ENCODE results near the gene SEMA3F. TPM values are rescaled to one million over a fixed set of nuclear protein-coding genes. Genes with fewer than 3 reads are reported as not detected.

The SEMA3F gene
- total RNA-seq, 1 donor, result 3.5 TPM

- H3K4me3 ChIP-seq (ENCODE audit: low read depth, low read length), result no peak overlapping the region
- TF ChIP-seq CTCF (IDR thresholded peaks at IDR 0.05; ENCODE audit: insufficient read depth, low read length), result no peak
- no peak for DNase-seq (ENCODE audit: low read depth)
Observed at GRCh38 chr3:50153782-50154475, 1.2 kb upstream of the SEMA3F start.

- peak; percentile 0 for TF ChIP-seq CTCF (IDR thresholded peaks at IDR 0.05; ENCODE audit: insufficient read depth, low read length)
- no peak for DNase-seq (ENCODE audit: low read depth)
- H3K4me3 ChIP-seq (ENCODE audit: low read depth, low read length), result peak overlapping the region; percentile 22
Observed at GRCh38 chr3:50154476-50154839, 666 bp upstream of the SEMA3F start.

GRCh38 chr3:50155491-50155878 lies 361 bp downstream of the SEMA3F start:
- DNase-seq (ENCODE audit: low read depth), result no peak
- peak overlapping the region; percentile 70 for H3K4me3 ChIP-seq (ENCODE audit: low read depth, low read length)
- TF ChIP-seq CTCF (IDR thresholded peaks at IDR 0.05; ENCODE audit: insufficient read depth, low read length), result no peak

- DNase-seq (ENCODE audit: low read depth), result no peak
- H3K4me3 ChIP-seq (ENCODE audit: low read depth, low read length), result peak overlapping the region; percentile 70
- no peak for TF ChIP-seq CTCF (IDR thresholded peaks at IDR 0.05; ENCODE audit: insufficient read depth, low read length)
Observed at GRCh38 chr3:50155891-50156290, 767 bp downstream of the SEMA3F start.

GRCh38 chr3:50156549-50157493 lies 1.7 kb downstream of the SEMA3F start:
- H3K4me3 ChIP-seq (ENCODE audit: low read depth, low read length), result peak overlapping the region; percentile 70
- TF ChIP-seq CTCF (IDR thresholded peaks at IDR 0.05; ENCODE audit: insufficient read depth, low read length), result no peak
- DNase-seq (ENCODE audit: low read depth), result peak; percentile 26

- no peak for TF ChIP-seq CTCF (IDR thresholded peaks at IDR 0.05; ENCODE audit: insufficient read depth, low read length)
- peak; percentile 33 for DNase-seq (ENCODE audit: low read depth)
Observed at GRCh38 chr3:50157827-50158529, 2.9 kb downstream of the SEMA3F start.

More at GRCh38 chr3:50157827-50158529, 2.9 kb downstream of the SEMA3F start:
- no peak overlapping the region for H3K4me3 ChIP-seq (ENCODE audit: low read depth, low read length)
